Sigmoid colon (tissue), 4 donors: ENCODE measurements around the gene GUCY1B1.

Experiments used
- POLR2A ChIP-seq, 2 donors: fragments of 450-650 bp; IDR thresholded peaks; one replicate each; pipeline ENCODE4 v1.6.1; 2016; ENCODE audit warnings: antibody characterized with exemption in 2 of 2, mild to moderate bottlenecking in 2 of 2, moderate library complexity in 2 of 2
- POLR2AphosphoS5 ChIP-seq, 4 donors: sonication (generic); formaldehyde crosslinking; IDR thresholded peaks; one replicate each; pipeline ENCODE4 v1.6.1; 2017; ENCODE audit warnings: antibody characterized with exemption in 4 of 4
- TF ChIP-seq, protein P1 (sequence below), 4 experiments: fragments of 450-650 bp in 3 of 4; fragments of 200-600 bp in 1 of 4; IDR thresholded peaks; one replicate each; pipeline ENCODE4 v1.5.1; 2016 to 2019; ENCODE audit warnings: antibody characterized with exemption in 4 of 4, mild to moderate bottlenecking in 3 of 4, moderate library complexity in 2 of 4

DNA sequence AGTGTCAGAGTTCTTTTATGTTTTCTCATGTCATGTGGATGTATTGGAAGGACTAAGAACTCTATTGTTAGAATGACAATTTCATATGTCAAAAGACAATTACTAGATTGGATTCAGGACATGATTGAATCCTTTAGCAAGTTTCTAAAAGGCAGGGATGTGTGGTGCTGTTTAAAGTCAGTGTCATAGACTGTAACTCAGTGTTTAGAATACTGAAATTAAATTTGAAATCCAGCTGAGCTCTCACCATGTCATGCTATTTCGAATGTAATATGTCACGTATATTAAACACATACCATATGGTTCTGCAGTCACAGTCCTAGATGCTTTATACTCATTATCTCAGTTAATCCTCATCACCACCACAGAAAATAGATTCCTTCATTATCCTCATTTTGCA is 7.8 kb downstream of the GUCY1B1 start:
- TF ChIP-seq, protein P1, sequence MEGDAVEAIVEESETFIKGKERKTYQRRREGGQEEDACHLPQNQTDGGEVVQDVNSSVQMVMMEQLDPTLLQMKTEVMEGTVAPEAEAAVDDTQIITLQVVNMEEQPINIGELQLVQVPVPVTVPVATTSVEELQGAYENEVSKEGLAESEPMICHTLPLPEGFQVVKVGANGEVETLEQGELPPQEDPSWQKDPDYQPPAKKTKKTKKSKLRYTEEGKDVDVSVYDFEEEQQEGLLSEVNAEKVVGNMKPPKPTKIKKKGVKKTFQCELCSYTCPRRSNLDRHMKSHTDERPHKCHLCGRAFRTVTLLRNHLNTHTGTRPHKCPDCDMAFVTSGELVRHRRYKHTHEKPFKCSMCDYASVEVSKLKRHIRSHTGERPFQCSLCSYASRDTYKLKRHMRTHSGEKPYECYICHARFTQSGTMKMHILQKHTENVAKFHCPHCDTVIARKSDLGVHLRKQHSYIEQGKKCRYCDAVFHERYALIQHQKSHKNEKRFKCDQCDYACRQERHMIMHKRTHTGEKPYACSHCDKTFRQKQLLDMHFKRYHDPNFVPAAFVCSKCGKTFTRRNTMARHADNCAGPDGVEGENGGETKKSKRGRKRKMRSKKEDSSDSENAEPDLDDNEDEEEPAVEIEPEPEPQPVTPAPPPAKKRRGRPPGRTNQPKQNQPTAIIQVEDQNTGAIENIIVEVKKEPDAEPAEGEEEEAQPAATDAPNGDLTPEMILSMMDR (IDR thresholded peaks at IDR 0.05), result no peak
- no peak for TF ChIP-seq POLR2A (IDR thresholded peaks at IDR 0.05)
- TF ChIP-seq POLR2AphosphoS5 (IDR thresholded peaks at IDR 0.05), result no peak
